SU-DHL-6 (cell line): ENCODE measurements around the gene GAS7.

Experiments
- H2AFZ ChIP-seq: fragments of 200-600 bp; sonication (generic); 2 replicates; pipeline ENCODE4 v1.6.1; 2014; ENCODE audit warnings: low read depth, mild to moderate bottlenecking, moderate library complexity, mixed read lengths, antibody characterized with exemption, low read length; ENCODE audit not compliant: severe bottlenecking
- H3F3A ChIP-seq: fragments of 200-600 bp; shearing (Covaris generic); 2 replicates; pipeline ENCODE4 v1.6.0; 2016; ENCODE audit warnings: antibody characterized with exemption, mild to moderate bottlenecking; ENCODE audit not compliant: insufficient read depth
- H3K27ac ChIP-seq: fragments of 200-600 bp; sonication (generic); 2 replicates; pipeline ENCODE4 v1.5.1; 2016; ENCODE audit warnings: low read depth, mild to moderate bottlenecking, low read length, moderate library complexity, mixed read lengths
- H3K27me3 ChIP-seq: fragments of 200-600 bp; sonication (generic), shearing (Covaris generic); 2 replicates; pipeline ENCODE4 v1.6.0; 2014; ENCODE audit warnings: mild to moderate bottlenecking, low read length
- H3K36me3 ChIP-seq: fragments of 200-600 bp; sonication (generic); 2 replicates; pipeline ENCODE4 v1.6.1; 2014; ENCODE audit warnings: mild to moderate bottlenecking, low read length, mixed read lengths
- H3K4me2 ChIP-seq: fragments of 300-600, 200-600 bp; shearing (Covaris generic), sonication (generic); 2 replicates; pipeline ENCODE4 v1.6.0; 2014; ENCODE audit warnings: low read length, low read depth, mild to moderate bottlenecking; ENCODE audit not compliant: poor library complexity, severe bottlenecking
- H3K4me3 ChIP-seq: fragments of 200-600 bp; sonication (generic); 2 replicates; pipeline ENCODE4 v1.5.1; 2014; ENCODE audit warnings: antibody characterized with exemption, low read length, mild to moderate bottlenecking, mixed read lengths; ENCODE audit not compliant: insufficient read depth, poor library complexity, severe bottlenecking
- H3K79me2 ChIP-seq: fragments of 200-600 bp; sonication (generic); 2 replicates; pipeline ENCODE4 v1.6.1; 2014; ENCODE audit warnings: mild to moderate bottlenecking, low read length, moderate library complexity; ENCODE audit not compliant: insufficient read depth
- H3K9ac ChIP-seq: fragments of 200-600 bp; sonication (generic); 2 replicates; pipeline ENCODE4 v1.7.0; 2014; ENCODE audit warnings: mild to moderate bottlenecking, low read length
- H3K9me2 ChIP-seq: fragments of 200-600 bp; sonication (generic); replicated peaks from 2 replicates; pipeline ENCODE4 v1.6.1; 2014; ENCODE audit warnings: low read length; ENCODE audit not compliant: insufficient read depth
- H3K9me3 ChIP-seq: fragments of 200-600 bp; sonication (generic); 2 replicates; pipeline ENCODE4 v1.6.1; 2014; ENCODE audit warnings: low read length, mixed read lengths; ENCODE audit not compliant: insufficient read depth
- H4K20me1 ChIP-seq: fragments of 200-600 bp; sonication (generic); 2 replicates; pipeline ENCODE4 v1.6.1; 2014; ENCODE audit warnings: low read depth, mild to moderate bottlenecking, antibody characterized with exemption, low read length, moderate library complexity, mixed read lengths
- EZH2phosphoT487 ChIP-seq: fragments of 200-600 bp; sonication (generic), shearing (Covaris generic); conservative IDR thresholded peaks from 2 replicates; pipeline ENCODE4 v1.6.1; 2018; ENCODE audit warnings: mild to moderate bottlenecking, antibody characterized with exemption, low read length, moderate library complexity, mixed read lengths
- TF ChIP-seq, protein P1 (sequence below): fragments of 200-600 bp; sonication (generic); IDR thresholded peaks from one replicate; pipeline ENCODE4 v1.5.1; 2017; ENCODE audit warnings: antibody characterized with exemption, mild to moderate bottlenecking, low read length, moderate library complexity; ENCODE audit not compliant: insufficient read depth, poor library complexity, severe bottlenecking

Gene GAS7

GRCh38 chr17:9986754-9987382, 211.5 kb downstream of the GAS7 start:
- Histone ChIP-seq H3K4me3 (no peak overlapping the region), H2AFZ (peak overlapping the region; percentile 88), H3F3A (no peaks in the 10 kb centered on the region), H3K27me3 (no peaks in the 10 kb centered on the region), H3K9ac (no peak overlapping the region), H4K20me1 (no peaks in the 10 kb centered on the region), H3K79me2 (no peaks in the 10 kb centered on the region), H3K36me3 (no peaks in the 10 kb centered on the region), H3K27ac (no peak overlapping the region), H3K9me2 (no peaks in the 10 kb centered on the region), H3K4me2 (no peak overlapping the region), H3K9me3 (no peaks in the 10 kb centered on the region)
- TF ChIP-seq, protein P1, sequence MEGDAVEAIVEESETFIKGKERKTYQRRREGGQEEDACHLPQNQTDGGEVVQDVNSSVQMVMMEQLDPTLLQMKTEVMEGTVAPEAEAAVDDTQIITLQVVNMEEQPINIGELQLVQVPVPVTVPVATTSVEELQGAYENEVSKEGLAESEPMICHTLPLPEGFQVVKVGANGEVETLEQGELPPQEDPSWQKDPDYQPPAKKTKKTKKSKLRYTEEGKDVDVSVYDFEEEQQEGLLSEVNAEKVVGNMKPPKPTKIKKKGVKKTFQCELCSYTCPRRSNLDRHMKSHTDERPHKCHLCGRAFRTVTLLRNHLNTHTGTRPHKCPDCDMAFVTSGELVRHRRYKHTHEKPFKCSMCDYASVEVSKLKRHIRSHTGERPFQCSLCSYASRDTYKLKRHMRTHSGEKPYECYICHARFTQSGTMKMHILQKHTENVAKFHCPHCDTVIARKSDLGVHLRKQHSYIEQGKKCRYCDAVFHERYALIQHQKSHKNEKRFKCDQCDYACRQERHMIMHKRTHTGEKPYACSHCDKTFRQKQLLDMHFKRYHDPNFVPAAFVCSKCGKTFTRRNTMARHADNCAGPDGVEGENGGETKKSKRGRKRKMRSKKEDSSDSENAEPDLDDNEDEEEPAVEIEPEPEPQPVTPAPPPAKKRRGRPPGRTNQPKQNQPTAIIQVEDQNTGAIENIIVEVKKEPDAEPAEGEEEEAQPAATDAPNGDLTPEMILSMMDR = no peak
- no peak for TF ChIP-seq EZH2phosphoT487

DNA sequence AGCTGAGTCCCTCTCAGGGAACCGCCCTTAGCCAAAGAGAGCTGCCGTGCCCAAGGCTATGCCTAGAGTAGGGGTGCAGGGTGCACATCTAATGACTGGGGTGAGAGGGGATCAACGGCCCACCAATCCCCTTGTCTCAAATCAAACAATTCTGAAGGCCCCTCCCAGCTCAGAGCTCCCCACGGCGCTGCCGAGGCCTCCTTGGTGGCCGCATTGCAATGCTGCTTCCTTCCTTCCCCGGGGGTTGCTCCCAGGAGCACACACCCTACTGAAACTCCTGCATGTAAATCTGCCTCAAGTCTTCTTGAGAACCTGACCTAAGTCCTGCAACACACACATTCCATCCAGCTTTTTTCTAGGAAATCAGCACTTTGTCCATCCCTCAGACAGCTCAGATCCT, 212.8 kb downstream of the GAS7 start:
- Histone ChIP-seq H2AFZ (no peak overlapping the region), H3K27me3 (no peaks in the 10 kb centered on the region), H3F3A (no peaks in the 10 kb centered on the region), H3K9ac (no peak overlapping the region), H3K27ac (no peak overlapping the region), H3K4me2 (no peak overlapping the region), H3K36me3 (no peaks in the 10 kb centered on the region), H4K20me1 (no peaks in the 10 kb centered on the region), H3K9me3 (no peaks in the 10 kb centered on the region), H3K9me2 (no peaks in the 10 kb centered on the region), H3K4me3 (no peak overlapping the region), H3K79me2 (no peaks in the 10 kb centered on the region)
- TF ChIP-seq, protein P1 = no peak
- no peak for TF ChIP-seq EZH2phosphoT487

DNA sequence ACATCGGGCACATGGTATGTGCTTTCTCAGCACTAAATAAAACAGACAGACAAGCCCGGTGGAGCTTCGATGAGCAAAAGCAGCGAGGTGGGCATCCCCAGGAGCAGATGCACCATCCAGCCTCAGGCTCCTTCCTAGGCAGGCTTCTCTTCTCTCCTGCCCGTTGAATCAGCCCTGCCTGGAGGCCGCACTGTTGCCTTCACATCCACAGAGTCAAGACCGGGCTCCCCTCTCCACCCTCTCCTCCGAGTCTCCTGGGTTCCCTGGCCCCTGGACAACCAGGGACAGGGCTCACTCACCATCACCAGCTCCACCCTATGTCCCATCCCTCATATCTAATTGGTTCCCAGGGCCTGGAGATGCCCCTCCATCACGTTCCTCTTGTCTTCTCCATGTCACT, 213.6 kb downstream of the GAS7 start:
- Histone ChIP-seq H3K36me3 (no peaks in the 10 kb centered on the region), H3K4me3 (no peak overlapping the region), H3K79me2 (no peaks in the 10 kb centered on the region), H3F3A (no peaks in the 10 kb centered on the region), H3K27me3 (no peaks in the 10 kb centered on the region), H4K20me1 (no peaks in the 10 kb centered on the region), H3K9ac (no peak overlapping the region), H3K4me2 (no peak overlapping the region), H3K27ac (no peak overlapping the region), H3K9me3 (no peaks in the 10 kb centered on the region), H3K9me2 (no peaks in the 10 kb centered on the region), H2AFZ (no peak overlapping the region)
- no peak for TF ChIP-seq EZH2phosphoT487
- TF ChIP-seq, protein P1 = no peak
